HG02642 (cell line): ENCODE data around the gene EFCAB6.

Source experiments
- ATAC-seq: cut with Tn5 transposase; IDR thresholded peaks from one replicate; pipeline ENCODE4 v1.9.1; 2021; ENCODE audit warnings: mild to moderate bottlenecking; ENCODE audit not compliant: unreplicated experiment, poor library complexity

EFCAB6 gene

GRCh38 chr22:43622886-43623285 lies 189.2 kb downstream of the EFCAB6 start:
- no peak for ATAC-seq

- no peak for ATAC-seq
Measured at GRCh38 chr22:43620197-43620596, 191.9 kb downstream of the EFCAB6 start.

- no peak for ATAC-seq
Measured at GRCh38 chr22:43618517-43618916, 193.6 kb downstream of the EFCAB6 start.

- no peak for ATAC-seq
Measured at GRCh38 chr22:43616645-43617044, 195.5 kb downstream of the EFCAB6 start.

DNA sequence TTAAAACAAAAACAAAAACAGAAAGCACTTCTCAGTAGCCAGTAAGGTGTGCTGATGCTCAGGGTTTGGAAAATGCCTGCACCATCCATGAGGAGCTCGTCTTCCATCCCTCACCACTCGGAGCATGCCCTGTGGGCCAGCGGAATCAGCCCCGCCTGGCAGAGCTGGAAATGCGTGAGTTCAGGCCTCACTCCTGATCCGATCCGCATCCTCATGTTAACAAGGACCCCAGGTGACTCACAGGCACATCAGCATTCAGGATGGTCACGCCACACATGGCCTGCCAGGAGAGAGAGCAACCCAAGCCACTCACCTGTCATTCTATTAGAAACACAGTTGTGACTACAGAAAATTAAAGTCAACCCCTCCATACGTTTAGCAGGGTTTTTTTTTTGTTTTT lies 211.8 kb downstream of the EFCAB6 start:
- no peak for ATAC-seq

- no peak for ATAC-seq
Measured at GRCh38 chr22:43592476-43592875, 219.6 kb downstream of the EFCAB6 start.

GRCh38 chr22:43591380-43591779 lies 220.7 kb downstream of the EFCAB6 start:
- no peak for ATAC-seq

DNA sequence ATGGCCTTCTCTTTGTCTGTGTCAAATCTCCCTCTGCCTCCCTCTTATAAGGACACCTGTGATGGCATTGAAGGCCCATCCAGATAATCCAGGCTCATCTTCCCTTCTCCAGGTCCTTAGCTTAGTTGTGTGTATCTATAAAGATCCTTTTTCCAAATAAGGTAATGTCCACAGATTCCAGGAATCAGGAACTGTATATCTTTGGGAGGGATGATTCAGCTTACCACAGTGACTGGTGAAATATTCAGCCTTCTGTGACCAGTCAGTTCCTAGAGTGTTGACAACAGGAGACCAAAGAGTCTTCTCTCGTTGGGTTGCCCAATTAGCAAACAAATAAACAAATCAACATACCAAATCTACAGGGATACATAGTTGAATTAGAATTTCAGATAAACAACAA lies 224.5 kb downstream of the EFCAB6 start:
- ATAC-seq = no peak

DNA sequence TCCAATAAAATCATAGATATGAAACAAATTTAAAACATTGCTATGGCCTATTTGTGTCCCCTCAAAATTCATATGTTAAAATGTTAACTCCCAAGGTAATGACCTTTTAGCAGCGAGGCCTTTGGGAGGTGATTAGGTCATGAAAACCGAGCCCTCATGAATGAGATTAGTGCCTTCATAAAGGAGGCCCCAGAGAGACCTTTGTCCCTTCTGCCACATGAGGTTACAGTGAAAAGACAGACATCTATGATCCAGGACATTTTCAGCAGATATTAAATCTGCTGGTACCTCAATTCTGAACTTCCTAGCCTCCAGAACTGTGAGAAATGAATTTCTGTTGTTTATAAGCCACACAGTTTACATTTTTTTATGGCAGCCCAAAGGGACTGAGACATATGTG lies 228.6 kb downstream of the EFCAB6 start:
- no peak for ATAC-seq

DNA sequence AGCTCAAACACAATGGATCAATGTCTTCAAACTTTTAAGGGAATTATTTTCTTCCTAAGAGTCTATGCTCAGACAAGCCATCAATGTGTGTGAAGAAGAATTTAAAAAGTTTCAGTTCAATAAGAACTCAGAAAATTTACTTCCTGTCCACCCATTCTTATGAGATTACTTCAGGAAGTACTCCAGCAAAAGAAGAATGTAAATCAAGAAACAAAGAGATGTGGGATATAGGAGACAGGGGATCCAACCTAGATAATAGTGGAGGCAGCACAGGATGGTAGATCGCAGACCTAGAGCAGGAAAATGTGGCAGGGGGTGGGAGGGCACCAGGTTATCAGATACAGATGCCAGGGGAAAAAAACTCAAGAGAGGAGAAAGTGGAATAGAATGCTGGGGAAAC lies 229.7 kb downstream of the EFCAB6 start:
- no peak for ATAC-seq

DNA sequence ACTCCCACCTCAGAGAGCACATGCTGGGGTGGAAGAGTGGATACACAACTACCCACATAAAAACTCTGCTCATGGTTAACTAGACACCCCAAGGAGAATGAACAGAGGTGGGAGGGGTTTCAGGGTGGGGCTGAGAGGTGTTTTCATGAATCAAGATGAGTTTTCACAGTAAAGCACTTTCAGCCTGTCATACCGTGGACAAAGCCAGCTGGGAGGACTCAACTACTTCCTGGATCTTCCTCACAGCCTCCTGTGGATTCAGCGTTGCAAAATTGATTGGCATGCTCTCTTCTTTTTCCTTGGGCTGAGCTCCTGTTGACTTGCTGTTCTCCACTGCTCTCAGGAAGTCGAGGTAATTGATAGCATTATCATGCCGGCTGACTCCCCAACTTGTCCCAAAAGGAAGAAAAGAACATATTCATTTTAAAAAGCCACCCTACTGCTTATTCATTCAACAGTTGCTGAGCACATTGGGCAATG lies 231.8 kb downstream of the EFCAB6 start:
- ATAC-seq = no peak

DNA sequence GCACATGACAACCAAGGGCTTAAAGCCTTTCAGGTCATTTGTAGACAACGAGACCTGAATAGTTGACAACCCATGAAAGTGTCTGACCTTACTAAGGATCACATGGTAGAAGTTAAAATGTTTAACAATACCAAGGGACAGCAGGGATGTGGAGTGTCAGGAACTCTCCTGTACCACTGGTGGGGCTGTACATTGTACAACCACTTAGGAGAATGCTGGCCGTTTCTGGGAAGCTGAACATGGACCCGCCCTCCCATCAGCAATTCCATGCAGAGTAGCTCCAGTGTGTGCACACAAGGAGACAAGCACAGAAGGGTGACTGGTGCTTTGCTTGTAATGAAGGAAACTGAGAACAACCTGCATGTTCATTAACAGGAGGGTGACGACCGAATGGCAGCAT lies 237.4 kb downstream of the EFCAB6 start:
- no peak for ATAC-seq

DNA sequence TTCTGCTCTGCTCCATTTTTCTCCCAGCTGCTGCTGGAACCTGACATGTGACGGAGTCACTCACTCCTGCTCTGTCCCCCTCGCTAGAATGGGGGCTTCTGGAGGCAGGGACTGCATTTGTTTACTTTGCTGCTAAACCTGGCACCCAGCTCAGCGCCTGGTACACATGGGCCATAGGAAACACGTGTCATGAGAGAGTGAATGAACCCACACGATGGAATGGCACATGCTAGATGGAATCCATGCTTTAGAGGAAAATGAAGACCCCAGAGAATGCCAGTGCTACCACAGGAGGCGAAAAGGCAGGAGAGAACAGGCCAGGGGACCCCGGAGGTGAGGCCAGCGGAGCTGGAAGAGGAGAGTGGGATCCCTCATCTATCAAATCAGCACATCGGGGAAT lies 239.4 kb downstream of the EFCAB6 start:
- ATAC-seq = no peak

GRCh38 chr22:43571181-43571580 lies 240.9 kb downstream of the EFCAB6 start:
- ATAC-seq = no peak

GRCh38 chr22:43570531-43571165 lies 241.5 kb downstream of the EFCAB6 start:
- ATAC-seq = no peak

DNA sequence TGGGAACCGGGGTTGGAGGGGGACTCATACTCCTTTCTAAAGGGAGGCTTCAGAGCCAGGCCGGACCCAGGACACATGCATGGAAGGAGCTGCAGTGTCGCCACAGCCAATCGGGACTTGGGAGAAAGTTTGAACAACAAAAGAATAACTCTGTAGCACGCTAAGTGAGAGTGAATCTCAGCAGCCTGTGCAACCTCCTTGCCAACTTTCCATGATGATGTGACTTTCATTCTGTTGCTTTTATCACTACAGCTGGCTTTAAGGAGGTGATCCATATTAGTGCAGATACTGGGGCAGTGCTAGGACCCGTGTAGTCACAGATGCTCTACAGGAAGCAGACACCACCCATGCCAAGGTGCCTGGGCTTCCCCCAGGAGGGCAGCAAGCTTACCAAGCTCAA lies 243.0 kb downstream of the EFCAB6 start:
- ATAC-seq = no peak

- ATAC-seq = no peak
Measured at GRCh38 chr22:43567691-43568324, 244.3 kb downstream of the EFCAB6 start.

DNA sequence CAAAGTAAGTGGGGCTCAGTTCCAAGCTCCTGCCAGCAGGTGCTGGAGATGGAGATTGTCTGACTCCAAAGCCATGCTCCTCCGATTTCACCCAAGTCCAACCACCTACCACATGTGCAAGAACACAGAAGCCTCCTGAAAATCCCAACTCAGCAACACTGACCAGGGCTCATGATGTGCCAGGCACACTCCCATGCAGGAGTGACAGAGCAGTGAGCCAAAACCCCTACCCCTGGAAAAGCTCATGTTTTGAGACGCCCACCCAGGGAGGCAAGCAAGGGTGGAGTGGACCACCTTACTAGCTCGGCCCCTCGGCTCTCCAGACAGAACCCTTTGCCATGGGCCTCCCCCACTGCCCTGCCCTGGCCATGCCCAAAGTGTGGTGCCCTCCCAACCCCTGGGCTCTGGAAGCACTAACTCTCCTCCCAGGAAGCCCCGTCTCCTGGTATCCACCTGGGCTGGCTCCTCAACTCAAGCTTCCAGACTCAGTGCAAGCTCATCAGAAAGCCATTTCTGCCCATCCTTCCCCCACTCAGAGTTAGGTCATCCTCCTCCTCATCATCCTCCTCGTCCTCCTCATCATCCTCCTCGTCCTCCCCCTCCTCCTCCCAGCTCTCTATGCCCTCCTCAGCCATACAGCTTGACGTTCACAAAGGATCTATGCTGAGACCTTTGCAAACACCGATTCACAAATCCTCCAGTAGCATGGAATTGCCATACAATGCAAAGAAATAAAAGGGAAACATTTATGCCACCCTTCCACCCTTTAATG lies 245.4 kb downstream of the EFCAB6 start:
- ATAC-seq = no peak

DNA sequence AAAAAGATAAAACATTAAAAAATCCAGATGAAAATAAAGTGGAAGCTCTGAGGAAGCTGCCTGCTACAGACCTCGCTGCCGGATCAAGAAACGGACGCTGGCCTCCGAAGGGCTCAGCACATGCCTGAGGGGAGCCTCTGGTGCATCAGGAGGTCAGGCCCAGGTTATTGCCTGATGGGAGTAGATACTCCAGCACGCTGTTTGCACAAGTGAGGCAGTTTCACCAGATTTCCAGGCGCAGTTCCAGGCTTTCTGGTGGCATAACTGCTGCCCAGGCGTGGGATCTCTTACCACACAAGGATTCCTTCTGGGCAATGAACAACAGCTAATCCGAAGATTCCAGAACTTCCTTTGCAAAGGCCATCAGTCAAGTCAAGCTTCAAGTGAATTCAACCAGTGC lies 246.1 kb downstream of the EFCAB6 start:
- ATAC-seq = no peak

- ATAC-seq = no peak
Measured at GRCh38 chr22:43564859-43565258, 247.2 kb downstream of the EFCAB6 start.

- ATAC-seq = no peak
Measured at GRCh38 chr22:43563571-43563970, 248.5 kb downstream of the EFCAB6 start.
